ENCODE results near the gene IRF9. TPM values are rescaled to one million over a fixed set of nuclear protein-coding genes. Genes with fewer than 3 reads are reported as not detected.

The IRF9 gene
- total and polyA plus RNA-seq, 2 of the 4 experiments (the other 2 are of a cell fraction) = 25.6 to 34.6 TPM

- peaks cover 21% of the 10 kb centered on the region for H3K36me3 ChIP-seq (ENCODE audit: control insufficient read depth, insufficient read depth, low read length)
- no peak overlapping the region for H3K14ac ChIP-seq (replicated peaks; ENCODE audit: low read depth, low read length)
- no peak for TF ChIP-seq RAD21 (IDR thresholded peaks at IDR 0.05; ENCODE audit: low read length)
- no TSS peak for BruUV-seq (replicated peaks)
- H3K79me1 ChIP-seq (ENCODE audit: low read depth in 1 of 2, low read length in 2 of 2) = peaks cover 34 to 68% of the 10 kb centered on the region in 2 experiments
- intact Hi-C loops (cut with micrococcal nuclease) (no loop called here), in situ Hi-C loops (cut with MboI; ENCODE audit: low sequenced_read_pairs) (no loop called here), dilution Hi-C loops (cut with HindIII; ENCODE audit: low sequenced_read_pairs, unreplicated experiment) (no loop called here)
- no peak overlapping the region for H2BK20ac ChIP-seq (ENCODE audit: low read depth, low read length)
- no peak overlapping the region for H3K27ac ChIP-seq (ENCODE audit: insufficient read depth, low read length)
- no peaks in the 10 kb centered on the region for H4K20me1 ChIP-seq (ENCODE audit: insufficient read depth, low read length)
- no peak for ATAC-seq (ENCODE audit: low read depth)
- WGBS, 2 experiments (ENCODE audit: extremely low coverage in 2 of 2, insufficient read length in 1 of 2) = 100% methylated on average over 5 of the region's 15 CpGs; no CpG with 5 or more reads in 1 of the 2 experiments
- H3K4me3 ChIP-seq (ENCODE audit: insufficient read depth, low read depth, low read length) = no peak overlapping the region
- H3K56ac ChIP-seq (ENCODE audit: extremely low read depth, insufficient read depth, low read length) = no peak overlapping the region
- H2BK15ac ChIP-seq (ENCODE audit: low read depth, low read length) = no peak overlapping the region
- DNase-seq = no peak
- H2BK120ac ChIP-seq (ENCODE audit: low read depth, low read length) = no peak overlapping the region
- H3K27me3 ChIP-seq (ENCODE audit: control insufficient read depth, insufficient read depth, low read length) = no peaks in the 10 kb centered on the region
- ChIA-PET CTCF (no interaction called here), POLR2A (ENCODE audit: unreplicated experiment) (no interaction called here)
- H2AFZ ChIP-seq (replicated peaks; ENCODE audit: low read length, poor library complexity) = no peak overlapping the region
- no peak overlapping the region for H4K8ac ChIP-seq (ENCODE audit: low read depth in 2 of 2, low read length in 2 of 2)
- H2BK5ac ChIP-seq (ENCODE audit: low read depth, low read length, poor library complexity, severe bottlenecking) = no peak overlapping the region
- H3K4ac ChIP-seq (ENCODE audit: low read depth, low read length) = no peak overlapping the region
- H2AK9ac ChIP-seq (replicated peaks; ENCODE audit: low read depth, low read length, poor library complexity) = no peak overlapping the region
- peaks cover 12% of the 10 kb centered on the region; the same call in 1 of the 2 replicates for H3K9me1 ChIP-seq (ENCODE audit: insufficient read depth, low read length)
- H3K9ac ChIP-seq (ENCODE audit: low read depth, low read length) = no peak overlapping the region
- H3K9me3 ChIP-seq (ENCODE audit: control insufficient read depth, insufficient read depth, low read length) = no peaks in the 10 kb centered on the region
- peaks cover 8% of the 10 kb centered on the region for H3K4me1 ChIP-seq (ENCODE audit: control insufficient read depth, insufficient read depth, low read length)
- no peak overlapping the region for H4K5ac ChIP-seq (ENCODE audit: low read depth, low read length)
- no peak overlapping the region for H3K4me2 ChIP-seq (ENCODE audit: low read depth, low read length)
- H4K91ac ChIP-seq (ENCODE audit: insufficient read depth, low read depth, low read length) = no peak overlapping the region
- H3K18ac ChIP-seq (ENCODE audit: low read depth, low read length) = no peak overlapping the region
- no peak overlapping the region for H2AK5ac ChIP-seq (ENCODE audit: low read depth, low read length)
- H3K23ac ChIP-seq (ENCODE audit: low read depth, low read length) = no peak overlapping the region
These were observed 31.9 kb downstream of the IRF9 start for GRCh38 chr14:24192933-24193332.

All from IMR-90 (cell line).